ENCODE measurements around the gene DCUN1D2.
"Not testable (repeated sequence)": the region's sequence is repeated elsewhere in the genome, so short reads cannot be mapped to it uniquely, and the experiment has no call there.

DCUN1D2 gene

DNA sequence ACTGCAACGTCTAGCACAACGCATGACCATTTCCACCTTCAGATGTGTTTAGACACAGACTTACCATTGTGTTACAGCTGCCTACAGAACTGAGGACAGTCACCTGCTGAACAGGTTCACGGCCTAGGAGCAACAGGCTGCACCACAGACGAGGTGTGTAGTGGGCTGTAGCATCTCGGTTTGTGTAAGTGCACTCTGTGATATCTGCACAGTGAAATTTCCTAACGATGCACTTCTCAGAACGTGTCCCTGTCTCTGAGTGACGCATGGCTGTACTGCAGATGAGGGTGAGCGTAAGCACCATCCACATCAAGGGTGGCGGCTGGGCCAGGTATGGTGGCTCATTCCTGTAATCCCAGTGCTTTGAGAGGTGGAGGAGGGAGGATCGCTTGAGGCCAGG is 15.2 kb downstream of the DCUN1D2 start:
- no peak overlapping the region for H3K4me3 ChIP-seq (ENCODE audit: low read depth, low read length)
- DNase-seq (ENCODE audit: low read depth, low spot score): no peak
- no peak for TF ChIP-seq CTCF (IDR thresholded peaks at IDR 0.05; ENCODE audit: low read depth, low read length)
- in situ Hi-C loops (cut with HindIII; ENCODE audit: low sequenced_read_pairs): no loop called here

DNA sequence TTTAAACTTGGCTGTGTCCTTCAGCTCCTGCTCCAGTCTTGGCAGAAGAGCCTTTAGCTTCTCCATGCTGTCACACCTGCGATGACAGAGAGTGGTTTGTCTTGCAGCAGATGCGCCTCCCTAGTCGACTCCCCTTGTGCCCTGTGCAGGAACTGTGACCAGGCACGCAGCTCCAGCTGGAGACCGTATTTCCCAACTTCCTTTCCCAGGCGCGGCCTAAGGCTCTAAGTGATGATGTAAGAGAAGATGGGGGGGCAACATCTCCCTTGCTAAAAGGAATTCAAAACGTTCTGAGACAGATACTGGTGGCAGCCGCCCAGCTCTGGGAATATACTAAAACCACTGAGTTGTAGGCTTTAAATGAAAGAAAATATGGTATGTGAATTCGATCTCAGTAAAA is 16.3 kb downstream of the DCUN1D2 start:
- in situ Hi-C loops (cut with HindIII; ENCODE audit: low sequenced_read_pairs): no loop called here
- H3K4me3 ChIP-seq (ENCODE audit: low read depth, low read length): no peak overlapping the region
- TF ChIP-seq CTCF (IDR thresholded peaks at IDR 0.05; ENCODE audit: low read depth, low read length): no peak
- no peak for DNase-seq (ENCODE audit: low read depth, low spot score)

GRCh38 chr13:113472355-113473025 is 18.0 kb downstream of the DCUN1D2 start:
- in situ Hi-C loops (cut with HindIII; ENCODE audit: low sequenced_read_pairs): no loop called here
- H3K4me3 ChIP-seq (ENCODE audit: low read depth, low read length): no peak overlapping the region
- no peak for TF ChIP-seq CTCF (IDR thresholded peaks at IDR 0.05; ENCODE audit: low read depth, low read length)
- DNase-seq (ENCODE audit: low read depth, low spot score): no peak

DNA sequence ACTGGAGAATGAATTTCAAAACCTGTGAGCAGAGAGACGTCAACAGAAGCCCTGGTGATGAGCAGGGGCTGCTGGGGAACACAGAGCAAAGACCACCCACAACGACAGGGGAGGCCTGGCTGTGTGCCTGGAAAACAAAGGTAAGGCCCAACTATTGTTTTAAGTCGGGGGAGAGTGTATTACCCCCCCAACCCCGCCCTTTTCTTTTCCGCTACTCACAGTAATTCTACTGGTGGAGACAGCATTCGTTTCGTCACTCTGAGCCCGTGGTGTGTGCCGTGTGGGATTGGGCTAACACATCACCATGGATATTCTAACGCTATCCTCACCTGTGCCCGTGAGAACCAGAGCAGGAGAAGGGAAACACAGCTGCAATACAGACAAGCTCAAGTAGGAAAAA is 18.7 kb downstream of the DCUN1D2 start:
- in situ Hi-C loops (cut with HindIII; ENCODE audit: low sequenced_read_pairs): no loop called here
- no peak for TF ChIP-seq CTCF (IDR thresholded peaks at IDR 0.05; ENCODE audit: low read depth, low read length)
- no peak overlapping the region for H3K4me3 ChIP-seq (ENCODE audit: low read depth, low read length)
- no peak for DNase-seq (ENCODE audit: low read depth, low spot score)

- in situ Hi-C loops (cut with HindIII; ENCODE audit: low sequenced_read_pairs); DNase-seq (ENCODE audit: low read depth, low spot score); H3K4me3 ChIP-seq (ENCODE audit: low read depth, low read length): not testable (repeated sequence)
These were observed 19.8 kb downstream of the DCUN1D2 start for GRCh38 chr13:113470635-113471163.

GRCh38 chr13:113470073-113470472 is 20.4 kb downstream of the DCUN1D2 start:
- H3K4me3 ChIP-seq (ENCODE audit: low read depth, low read length): no peak overlapping the region
- in situ Hi-C loops (cut with HindIII; ENCODE audit: low sequenced_read_pairs): no loop called here
- DNase-seq (ENCODE audit: low read depth, low spot score): no peak
- no peak for TF ChIP-seq CTCF (IDR thresholded peaks at IDR 0.05; ENCODE audit: low read depth, low read length)

GRCh38 chr13:113469582-113469981 is 20.9 kb downstream of the DCUN1D2 start:
- DNase-seq (ENCODE audit: low read depth, low spot score): no peak
- TF ChIP-seq CTCF (IDR thresholded peaks at IDR 0.05; ENCODE audit: low read depth, low read length): no peak
- in situ Hi-C loops (cut with HindIII; ENCODE audit: low sequenced_read_pairs): no loop called here

More at GRCh38 chr13:113469582-113469981, 20.9 kb downstream of the DCUN1D2 start:
- no peak overlapping the region for H3K4me3 ChIP-seq (ENCODE audit: low read depth, low read length)

Measured in astrocyte of the spinal cord (primary cell).